ENCODE results near the gene ZFP1.

DNA sequence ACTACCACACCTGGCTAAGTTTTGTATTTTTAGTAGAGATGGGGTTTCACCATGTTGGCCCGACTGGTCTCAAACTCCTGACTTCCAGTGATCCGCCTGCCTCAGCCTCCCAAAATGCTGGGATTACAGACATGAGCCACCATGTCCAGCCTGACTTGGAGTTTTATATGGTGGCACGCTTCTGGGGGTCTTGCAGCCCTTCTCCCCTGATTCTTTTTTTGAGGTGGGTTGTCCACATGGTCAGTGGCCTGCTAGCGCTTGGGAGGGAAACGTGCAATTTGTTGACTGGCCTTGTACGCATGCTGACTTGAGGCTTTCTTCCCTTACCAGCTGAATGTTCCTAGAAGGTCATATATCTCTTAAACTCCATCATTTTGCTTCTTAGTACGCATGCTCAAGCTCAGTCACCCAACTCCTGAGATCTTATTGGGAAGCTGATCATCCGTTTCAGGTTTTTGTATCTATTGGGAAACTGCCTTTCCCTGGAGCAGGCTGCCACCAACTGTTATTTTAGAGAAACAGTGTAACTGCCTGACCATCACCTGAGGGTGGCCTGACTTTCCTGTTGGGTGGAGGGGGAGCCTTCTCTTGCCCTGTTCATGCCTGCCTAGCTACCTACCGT is 18.1 kb upstream of the ZFP1 start:
- TF ChIP-seq EZH2phosphoT487 (IDR thresholded peaks at IDR 0.05; ENCODE audit: low read depth, severe bottlenecking, unreplicated experiment) = no peak
- no peak for TF ChIP-seq EZH2 (IDR thresholded peaks at IDR 0.05; ENCODE audit: borderline replicate concordance)
